ENCODE measurements around the gene TMEM127. TPM values are rescaled to one million over a fixed set of nuclear protein-coding genes. Genes with fewer than 3 reads are reported as not detected.
A peak's percentile ranks its signal among the peaks of the same experiment; 100 is the strongest.
"Not testable (repeated sequence)": the region's sequence is repeated elsewhere in the genome, so short reads cannot be mapped to it uniquely, and the experiment has no call there.

The TMEM127 gene
- total RNA-seq, 1 donor from 2014 or later, result 52.6 TPM

GRCh38 chr2:96241227-96241626, 24.6 kb downstream of the TMEM127 start:
- no peak for DNase-seq (ENCODE audit: low spot score)

DNA sequence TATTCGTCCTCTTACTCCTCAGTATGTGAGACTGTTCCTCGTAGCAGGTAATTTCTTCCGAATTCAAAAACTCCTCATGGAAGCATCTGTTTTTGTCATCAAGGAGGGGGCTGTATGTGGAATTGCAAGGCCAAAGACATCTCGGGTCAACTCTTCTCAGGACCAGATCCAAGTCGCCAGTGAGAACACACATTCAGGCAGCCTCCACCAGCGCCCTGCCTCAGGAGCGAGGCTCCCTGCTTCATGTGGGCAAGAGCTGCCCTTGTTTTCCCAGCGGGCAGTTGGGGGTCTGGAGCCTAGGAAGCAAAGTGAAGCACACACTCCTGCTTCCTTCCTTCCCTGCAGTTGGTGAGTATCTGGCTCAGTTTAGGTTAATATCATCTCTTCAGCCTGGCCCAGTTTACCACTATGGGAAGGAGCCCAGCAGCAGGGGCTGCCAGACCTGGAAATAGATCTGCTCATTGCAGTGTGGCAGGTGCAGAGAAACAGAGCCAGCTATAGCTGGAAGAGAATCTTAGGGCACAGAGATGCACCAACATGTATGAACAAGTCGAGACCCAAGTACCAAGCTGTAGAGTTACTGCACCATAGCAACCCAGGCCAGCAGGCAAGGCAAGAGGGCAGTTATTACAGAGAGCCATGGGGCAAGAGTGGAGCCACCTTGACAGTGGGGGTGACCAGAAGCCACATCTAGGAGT, 25.3 kb downstream of the TMEM127 start:
- no peak for DNase-seq (ENCODE audit: low spot score)

- no peak for DNase-seq (ENCODE audit: low spot score)
These were observed 26.0 kb downstream of the TMEM127 start for GRCh38 chr2:96239745-96240264.

DNA sequence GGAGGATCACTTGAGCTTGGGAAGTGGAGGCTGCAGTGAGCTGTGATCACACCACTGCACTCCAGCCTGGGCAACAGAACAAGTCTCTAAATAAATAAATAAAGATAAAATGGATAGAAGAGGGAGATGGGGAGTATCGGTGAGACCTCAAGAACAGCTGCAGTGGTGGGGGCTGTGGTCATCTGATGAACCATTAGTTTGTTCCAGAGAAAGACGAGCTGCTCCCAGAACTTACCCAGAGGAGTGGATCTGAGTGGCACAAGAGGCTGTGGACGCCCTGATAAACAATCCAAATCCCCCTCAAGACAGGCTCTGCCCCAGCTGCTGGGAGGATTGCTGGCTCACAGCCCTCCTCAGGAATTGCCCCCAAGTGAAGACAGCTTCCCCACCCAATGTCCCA, 26.7 kb downstream of the TMEM127 start:
- DNase-seq (ENCODE audit: low spot score), result no peak

DNA sequence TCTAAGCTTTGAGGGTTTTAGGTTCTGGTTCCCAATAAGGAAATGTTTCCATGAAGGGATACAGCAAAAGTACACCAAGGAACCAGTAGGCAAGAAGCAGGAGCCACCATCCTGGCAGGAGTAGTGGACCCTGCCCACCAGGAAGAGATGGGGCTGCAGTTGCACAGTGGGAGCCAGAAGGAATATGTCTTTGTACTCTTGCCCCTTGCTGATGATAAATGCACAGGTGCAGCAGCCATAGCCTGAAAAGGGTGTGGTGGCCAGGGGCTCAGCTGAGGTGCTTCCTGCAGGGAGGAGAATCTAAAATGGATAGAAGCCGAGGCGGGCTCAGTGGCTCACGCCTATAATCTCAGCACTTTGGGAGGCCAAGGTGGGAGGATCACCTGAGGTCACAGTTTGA, 27.5 kb downstream of the TMEM127 start:
- no peak for DNase-seq (ENCODE audit: low spot score)

- no peak for DNase-seq (ENCODE audit: low spot score)
These were observed 28.9 kb downstream of the TMEM127 start for GRCh38 chr2:96236882-96237281.

GRCh38 chr2:96233880-96234316, 31.9 kb downstream of the TMEM127 start:
- no peak for DNase-seq (ENCODE audit: low spot score)

GRCh38 chr2:96233436-96233835, 32.4 kb downstream of the TMEM127 start:
- no peak for DNase-seq (ENCODE audit: low spot score)

DNA sequence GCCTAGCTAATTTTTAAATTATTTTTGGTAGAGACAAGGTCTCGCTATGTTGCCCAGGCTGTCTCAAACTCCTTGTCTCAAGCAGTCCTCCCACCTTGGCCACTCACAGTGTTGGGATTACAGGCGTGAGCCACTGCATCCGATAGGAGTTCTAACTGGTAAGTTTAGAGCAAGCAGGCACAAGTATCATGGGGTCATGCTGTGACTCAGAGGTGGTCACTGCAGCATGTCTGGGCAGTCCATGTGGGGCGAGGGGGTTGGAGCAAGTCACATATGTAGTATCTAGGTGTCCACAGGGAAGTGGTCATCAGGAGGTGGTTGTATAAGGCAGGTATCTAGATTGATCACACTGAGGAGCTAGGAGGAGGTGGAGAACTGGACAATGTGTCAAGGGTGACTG, 34.5 kb downstream of the TMEM127 start:
- no peak for DNase-seq (ENCODE audit: low spot score)

DNA sequence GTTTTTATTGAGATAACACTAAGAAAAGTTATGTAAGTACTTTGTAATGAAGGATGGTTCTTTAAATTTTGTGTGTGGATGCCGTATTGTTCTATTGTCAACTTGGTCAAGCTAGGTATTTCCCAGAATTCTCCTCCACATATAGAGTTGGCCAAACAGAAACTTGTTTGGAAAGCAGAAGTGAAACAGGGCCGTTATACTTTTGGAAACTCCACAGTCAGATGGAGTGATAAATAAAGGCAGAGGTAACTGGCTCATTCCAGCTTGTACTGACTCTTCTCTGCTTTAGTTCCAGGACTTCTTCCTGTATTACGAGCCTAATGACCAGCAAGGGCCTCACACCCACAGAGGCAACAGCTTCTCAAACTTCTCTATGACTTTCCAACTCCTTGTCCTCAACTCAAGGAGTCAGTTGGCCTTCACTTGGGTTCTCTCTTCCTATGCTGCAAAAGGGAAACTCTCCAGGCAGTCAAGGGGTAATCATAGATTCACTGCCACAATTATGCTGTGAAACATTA, 40.7 kb downstream of the TMEM127 start:
- no peak for DNase-seq (ENCODE audit: low spot score)

- DNase-seq (ENCODE audit: low spot score), result not testable (repeated sequence)
These were observed 44.7 kb downstream of the TMEM127 start for GRCh38 chr2:96221106-96221505.

DNA sequence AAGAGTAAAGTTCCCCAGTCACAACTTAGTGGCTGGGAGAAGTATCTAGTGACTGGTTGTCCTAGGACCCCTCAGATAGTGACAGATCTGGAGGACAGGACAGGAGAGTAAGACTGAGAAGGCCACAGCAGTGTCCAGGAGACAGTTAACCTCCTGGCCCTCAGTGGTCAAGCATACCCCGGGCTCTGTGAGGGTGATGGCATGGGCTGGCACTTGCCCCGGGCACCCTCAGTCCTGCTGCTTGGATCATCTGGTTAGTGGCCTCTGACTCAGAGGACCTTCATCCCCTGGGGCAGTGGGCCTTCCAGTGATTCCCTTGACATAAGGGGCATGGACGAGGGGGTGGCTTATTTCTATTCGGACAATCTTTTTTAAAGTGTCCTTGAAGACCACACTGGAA, 45.8 kb downstream of the TMEM127 start:
- DNase-seq (ENCODE audit: low spot score), result not testable (repeated sequence)

DNA sequence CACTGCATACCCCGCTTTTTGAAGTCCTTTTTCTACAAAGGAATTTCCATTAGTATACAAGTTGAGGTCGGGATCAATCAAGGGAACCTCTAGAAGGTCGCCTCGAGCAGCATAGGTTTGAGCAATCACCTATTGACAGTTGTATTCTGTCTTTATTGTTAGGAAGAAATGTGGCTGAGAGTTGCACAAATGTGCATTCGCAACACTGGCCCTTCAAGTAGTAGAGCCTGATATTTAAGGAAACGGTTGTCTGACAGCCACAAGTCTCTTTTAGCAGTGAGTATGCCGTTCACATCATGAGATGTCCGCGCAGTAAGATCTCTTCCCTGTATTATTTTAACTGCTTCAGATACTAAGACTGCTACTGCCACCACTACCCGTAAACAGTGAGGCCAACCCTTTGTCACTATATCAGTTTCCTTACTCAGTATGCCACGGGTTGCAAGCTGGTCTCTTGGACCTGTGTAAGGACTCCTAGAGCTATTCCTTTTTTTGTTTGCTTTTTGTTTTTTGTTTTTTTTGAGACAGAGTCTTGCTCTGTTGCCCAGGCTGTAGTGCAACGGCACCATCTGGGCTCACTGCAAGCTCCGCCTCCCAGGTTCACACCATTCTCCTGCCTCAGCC, 47.2 kb downstream of the TMEM127 start:
- no peak for DNase-seq (ENCODE audit: low spot score)

DNA sequence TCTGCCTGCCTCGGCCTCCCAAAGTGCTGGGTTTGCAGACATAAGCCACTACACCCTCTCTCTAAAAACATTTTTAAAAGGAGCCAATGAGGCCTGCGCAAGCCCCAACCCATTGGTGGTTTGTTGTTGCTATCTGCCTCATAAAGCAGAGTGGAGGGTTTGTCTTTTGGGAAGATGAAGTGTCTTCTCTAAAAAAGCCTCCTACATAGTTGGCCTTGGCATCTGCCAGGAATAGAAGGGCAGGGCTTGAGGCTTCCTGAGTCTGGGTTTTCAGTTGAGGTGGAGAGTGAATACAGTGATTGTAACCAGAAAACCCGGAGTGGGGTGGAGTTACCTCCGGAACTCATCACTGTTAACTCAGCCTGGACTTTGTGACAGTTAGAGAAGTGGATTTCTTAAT, 51.2 kb downstream of the TMEM127 start:
- DNase-seq (ENCODE audit: low spot score), result no peak

- DNase-seq (ENCODE audit: low spot score), result no peak
These were observed 52.4 kb downstream of the TMEM127 start for GRCh38 chr2:96213379-96213778.

- no peak for DNase-seq (ENCODE audit: low spot score)
These were observed 53.5 kb downstream of the TMEM127 start for GRCh38 chr2:96212339-96212738.

DNA sequence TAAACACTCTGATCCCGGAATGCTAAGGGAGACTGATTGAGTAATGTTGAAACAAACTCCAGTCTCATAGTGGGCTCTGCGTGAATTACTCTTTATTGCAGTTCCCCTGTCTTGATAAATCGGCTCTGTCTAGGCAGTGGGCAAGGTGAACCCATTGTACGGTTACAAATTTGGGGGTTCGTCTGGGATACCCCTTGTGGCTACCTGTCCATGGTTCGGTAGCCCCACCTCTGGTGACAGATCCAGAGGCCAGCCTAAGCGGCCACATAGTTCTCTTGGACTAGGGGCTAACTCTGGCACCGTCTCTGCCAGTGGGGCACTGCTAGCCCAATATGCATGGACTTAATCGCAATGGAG, 56.1 kb downstream of the TMEM127 start:
- no peak for DNase-seq (ENCODE audit: low spot score)

- DNase-seq (ENCODE audit: low spot score), result no peak
These were observed 56.6 kb downstream of the TMEM127 start for GRCh38 chr2:96209011-96209728.

DNA sequence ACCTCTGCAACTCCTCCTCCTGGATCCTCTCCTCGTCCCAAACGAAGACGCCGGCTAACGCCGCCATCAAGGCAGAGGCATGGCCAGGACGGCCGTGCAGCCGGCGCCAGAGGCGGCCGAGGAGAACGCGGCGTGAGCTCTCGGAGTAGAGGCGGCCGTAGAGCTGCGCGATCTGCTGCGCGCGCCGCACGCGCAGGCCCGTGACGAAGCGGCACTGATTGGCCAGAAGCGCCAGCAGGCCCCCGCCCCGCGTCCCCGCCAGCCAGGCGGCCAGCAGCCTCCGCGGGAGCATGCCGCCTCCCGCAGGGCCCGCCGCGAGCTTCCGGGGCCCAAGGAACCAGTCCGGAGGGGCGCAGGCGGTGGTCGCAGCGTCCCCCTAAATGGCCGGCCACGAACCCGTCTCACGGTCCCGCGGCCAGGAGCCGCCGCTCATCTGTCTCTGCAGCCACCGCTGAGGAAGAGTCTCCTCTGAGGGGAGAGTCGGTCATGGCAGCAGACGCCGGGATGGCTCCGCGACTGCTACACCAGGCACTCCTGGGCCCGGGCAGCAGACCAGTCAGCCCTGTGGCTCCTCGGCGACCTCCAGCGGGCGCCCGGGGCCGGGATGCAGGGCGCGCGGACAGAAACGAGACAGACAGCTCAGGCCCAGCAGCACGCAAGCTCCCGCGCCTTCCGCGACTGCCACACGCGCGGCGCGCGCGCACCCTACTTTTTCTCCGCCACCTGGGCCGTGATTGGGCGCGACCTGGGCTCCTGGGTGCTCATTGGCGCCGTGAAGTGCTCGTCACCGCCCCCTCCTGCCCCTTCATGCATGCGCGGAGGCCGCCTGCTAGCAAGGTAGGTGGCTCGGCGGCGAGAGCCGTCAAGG, 57.4 kb downstream of the TMEM127 start, which contains the start of gene STARD7:
TSS of gene STARD7 (minus strand) at position 685 of the 868 bp plus-strand sequence. CDS start at position 292, 393 bp downstream.
- peak; percentile 99 for DNase-seq (ENCODE audit: low spot score)

- DNase-seq (ENCODE audit: low spot score), result no peak
These were observed 58.0 kb downstream of the TMEM127 start for GRCh38 chr2:96207774-96208142.

- no peak for DNase-seq (ENCODE audit: low spot score)
These were observed 58.6 kb downstream of the TMEM127 start for GRCh38 chr2:96207073-96207773.
